Nephron progenitor cell (in vitro differentiated cells): Measurements from ENCODE around the gene LIMS2.
A peak's percentile ranks its signal among the peaks of the same experiment; 100 is the strongest.

Experiments
- DNase-seq: peaks from one replicate; pipeline ENCODE4 v3.0.0; 2021
- H3K27ac Mint-ChIP-seq: 2 replicates; pipeline ENCODE4 v1.8.0; 2021; ENCODE audit warnings: mild to moderate bottlenecking, moderate library complexity, mixed read lengths
- H3K27me3 Mint-ChIP-seq: 2 replicates; pipeline ENCODE4 v1.8.0; 2021; ENCODE audit warnings: mild to moderate bottlenecking, low read depth, mixed read lengths; ENCODE audit not compliant: poor library complexity
- H3K36me3 Mint-ChIP-seq: 2 replicates; pipeline ENCODE4 v1.8.0; 2021; ENCODE audit warnings: low read depth, mixed read lengths
- H3K4me1 Mint-ChIP-seq: 2 replicates; pipeline ENCODE4 v1.8.0; 2021; ENCODE audit warnings: mixed read lengths
- H3K4me3 Mint-ChIP-seq: 2 replicates; pipeline ENCODE4 v1.8.0; 2021; ENCODE audit warnings: mild to moderate bottlenecking, moderate library complexity, mixed read lengths
- H3K9me3 Mint-ChIP-seq: 2 replicates; pipeline ENCODE4 v1.8.0; 2021; ENCODE audit warnings: mild to moderate bottlenecking, moderate library complexity, mixed read lengths
- TF ChIP-seq, protein P1 (sequence below): fragments of 200-600 bp; sonication (generic); IDR thresholded peaks from 2 replicates; pipeline ENCODE4 v1.5.0; 2021; ENCODE audit warnings: antibody characterized with exemption

The LIMS2 gene

DNA sequence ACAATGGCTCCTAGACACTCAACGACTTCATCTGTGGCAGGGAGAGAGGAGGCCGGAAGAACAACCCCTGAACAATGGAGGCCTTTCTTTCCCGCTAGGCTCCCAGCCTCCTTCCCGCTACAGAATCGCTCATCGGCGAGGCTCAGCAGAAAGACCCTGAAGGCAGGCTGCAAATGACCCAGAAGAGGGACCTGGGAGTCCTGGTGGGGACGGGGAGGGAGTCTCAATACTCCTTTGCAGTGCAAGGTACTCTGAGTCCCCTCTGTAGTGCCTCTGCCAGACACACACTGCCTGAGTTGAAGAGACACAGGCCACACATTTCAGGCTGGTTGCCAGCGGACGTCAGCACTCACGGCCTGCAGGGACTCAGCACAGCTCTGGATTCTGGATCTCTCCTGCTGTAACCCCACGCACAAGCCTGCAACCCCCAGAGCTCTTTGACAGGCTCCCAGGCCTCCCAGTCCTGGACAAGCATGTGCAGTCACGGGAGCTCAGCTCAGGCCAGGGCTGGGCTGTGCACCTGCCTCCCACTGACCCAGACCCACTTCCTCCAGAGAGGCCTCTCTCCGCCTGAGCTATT lies 23.3 kb downstream of the LIMS2 start:
- no peaks in the 10 kb centered on the region for H3K9me3 Mint-ChIP-seq
- H3K27me3 Mint-ChIP-seq = peaks cover 5% of the 10 kb centered on the region
- H3K4me1 Mint-ChIP-seq = peaks cover 21% of the 10 kb centered on the region
- no peaks in the 10 kb centered on the region for H3K36me3 Mint-ChIP-seq
- TF ChIP-seq, protein P1, sequence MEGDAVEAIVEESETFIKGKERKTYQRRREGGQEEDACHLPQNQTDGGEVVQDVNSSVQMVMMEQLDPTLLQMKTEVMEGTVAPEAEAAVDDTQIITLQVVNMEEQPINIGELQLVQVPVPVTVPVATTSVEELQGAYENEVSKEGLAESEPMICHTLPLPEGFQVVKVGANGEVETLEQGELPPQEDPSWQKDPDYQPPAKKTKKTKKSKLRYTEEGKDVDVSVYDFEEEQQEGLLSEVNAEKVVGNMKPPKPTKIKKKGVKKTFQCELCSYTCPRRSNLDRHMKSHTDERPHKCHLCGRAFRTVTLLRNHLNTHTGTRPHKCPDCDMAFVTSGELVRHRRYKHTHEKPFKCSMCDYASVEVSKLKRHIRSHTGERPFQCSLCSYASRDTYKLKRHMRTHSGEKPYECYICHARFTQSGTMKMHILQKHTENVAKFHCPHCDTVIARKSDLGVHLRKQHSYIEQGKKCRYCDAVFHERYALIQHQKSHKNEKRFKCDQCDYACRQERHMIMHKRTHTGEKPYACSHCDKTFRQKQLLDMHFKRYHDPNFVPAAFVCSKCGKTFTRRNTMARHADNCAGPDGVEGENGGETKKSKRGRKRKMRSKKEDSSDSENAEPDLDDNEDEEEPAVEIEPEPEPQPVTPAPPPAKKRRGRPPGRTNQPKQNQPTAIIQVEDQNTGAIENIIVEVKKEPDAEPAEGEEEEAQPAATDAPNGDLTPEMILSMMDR = no peak
- DNase-seq = no peak
- no peak overlapping the region for H3K4me3 Mint-ChIP-seq
- H3K27ac Mint-ChIP-seq = no peak overlapping the region

- Mint-ChIP-seq H3K4me3 (no peak overlapping the region), H3K36me3 (no peaks in the 10 kb centered on the region), H3K9me3 (no peaks in the 10 kb centered on the region), H3K4me1 (peaks cover 28% of the 10 kb centered on the region), H3K27ac (no peak overlapping the region), H3K27me3 (peaks cover 5% of the 10 kb centered on the region)
- DNase-seq = no peak
- TF ChIP-seq, protein P1 = no peak
These were observed 23.9 kb downstream of the LIMS2 start for GRCh38 chr2:127651381-127651809.

DNA sequence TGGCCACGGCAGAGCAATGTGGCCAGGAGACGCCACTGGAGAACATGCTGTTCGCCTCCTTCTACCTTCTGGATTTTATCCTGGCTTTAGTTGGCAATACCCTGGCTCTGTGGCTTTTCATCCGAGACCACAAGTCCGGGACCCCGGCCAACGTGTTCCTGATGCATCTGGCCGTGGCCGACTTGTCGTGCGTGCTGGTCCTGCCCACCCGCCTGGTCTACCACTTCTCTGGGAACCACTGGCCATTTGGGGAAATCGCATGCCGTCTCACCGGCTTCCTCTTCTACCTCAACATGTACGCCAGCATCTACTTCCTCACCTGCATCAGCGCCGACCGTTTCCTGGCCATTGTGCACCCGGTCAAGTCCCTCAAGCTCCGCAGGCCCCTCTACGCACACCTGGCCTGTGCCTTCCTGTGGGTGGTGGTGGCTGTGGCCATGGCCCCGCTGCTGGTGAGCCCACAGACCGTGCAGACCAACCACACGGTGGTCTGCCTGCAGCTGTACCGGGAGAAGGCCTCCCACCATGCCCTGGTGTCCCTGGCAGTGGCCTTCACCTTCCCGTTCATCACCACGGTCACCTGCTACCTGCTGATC lies 24.4 kb downstream of the LIMS2 start:
- H3K27me3 Mint-ChIP-seq = peaks cover 5% of the 10 kb centered on the region
- TF ChIP-seq, protein P1 = no peak
- no peaks in the 10 kb centered on the region for H3K36me3 Mint-ChIP-seq
- H3K4me1 Mint-ChIP-seq = peaks cover 30% of the 10 kb centered on the region
- no peak overlapping the region for H3K4me3 Mint-ChIP-seq
- DNase-seq = no peak
- no peaks in the 10 kb centered on the region for H3K9me3 Mint-ChIP-seq
- H3K27ac Mint-ChIP-seq = no peak overlapping the region

GRCh38 chr2:127650041-127650784 lies 25.1 kb downstream of the LIMS2 start:
- Mint-ChIP-seq H3K36me3 (no peaks in the 10 kb centered on the region), H3K27ac (no peak overlapping the region), H3K9me3 (no peaks in the 10 kb centered on the region), H3K27me3 (peaks cover 5% of the 10 kb centered on the region), H3K4me3 (no peak overlapping the region), H3K4me1 (peaks cover 37% of the 10 kb centered on the region)
- TF ChIP-seq, protein P1 = peak; percentile 5
- no peak for DNase-seq

DNA sequence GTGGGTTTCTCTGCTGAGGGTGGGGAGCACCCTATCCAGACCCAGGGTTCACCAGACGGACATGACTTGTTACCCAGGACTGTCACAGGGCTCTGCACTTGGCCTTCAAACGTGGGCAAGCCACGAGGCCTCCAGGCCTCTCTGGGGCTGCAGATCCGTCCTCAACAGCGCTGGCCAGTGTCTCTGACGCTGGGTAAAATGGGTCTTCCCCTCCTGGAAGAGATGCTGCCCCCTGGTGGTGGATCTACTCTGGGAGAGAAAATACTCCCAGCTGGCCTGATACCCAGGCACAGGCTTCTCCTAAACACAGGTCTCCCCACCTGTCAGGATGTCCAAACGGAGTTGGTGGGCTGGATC lies 25.7 kb downstream of the LIMS2 start:
- H3K9me3 Mint-ChIP-seq = no peaks in the 10 kb centered on the region
- H3K27ac Mint-ChIP-seq = no peak overlapping the region
- H3K4me1 Mint-ChIP-seq = peaks cover 39% of the 10 kb centered on the region
- no peaks in the 10 kb centered on the region for H3K27me3 Mint-ChIP-seq
- no peak overlapping the region for H3K4me3 Mint-ChIP-seq
- no peaks in the 10 kb centered on the region for H3K36me3 Mint-ChIP-seq
- TF ChIP-seq, protein P1 = peak; percentile 90
- DNase-seq = peak; percentile 95
